DMS 273 (cell line): ENCODE data around the gene TLR5.
"Not testable (repeated sequence)": the region's sequence is repeated elsewhere in the genome, so short reads cannot be mapped to it uniquely, and the experiment has no call there.

Experiments used
- DNase-seq: peaks from one replicate; lab custom pipeline; 2025; ENCODE audit not compliant: unreplicated experiment; lab: John Stamatoyannopoulos, UW

Gene TLR5, protein sequence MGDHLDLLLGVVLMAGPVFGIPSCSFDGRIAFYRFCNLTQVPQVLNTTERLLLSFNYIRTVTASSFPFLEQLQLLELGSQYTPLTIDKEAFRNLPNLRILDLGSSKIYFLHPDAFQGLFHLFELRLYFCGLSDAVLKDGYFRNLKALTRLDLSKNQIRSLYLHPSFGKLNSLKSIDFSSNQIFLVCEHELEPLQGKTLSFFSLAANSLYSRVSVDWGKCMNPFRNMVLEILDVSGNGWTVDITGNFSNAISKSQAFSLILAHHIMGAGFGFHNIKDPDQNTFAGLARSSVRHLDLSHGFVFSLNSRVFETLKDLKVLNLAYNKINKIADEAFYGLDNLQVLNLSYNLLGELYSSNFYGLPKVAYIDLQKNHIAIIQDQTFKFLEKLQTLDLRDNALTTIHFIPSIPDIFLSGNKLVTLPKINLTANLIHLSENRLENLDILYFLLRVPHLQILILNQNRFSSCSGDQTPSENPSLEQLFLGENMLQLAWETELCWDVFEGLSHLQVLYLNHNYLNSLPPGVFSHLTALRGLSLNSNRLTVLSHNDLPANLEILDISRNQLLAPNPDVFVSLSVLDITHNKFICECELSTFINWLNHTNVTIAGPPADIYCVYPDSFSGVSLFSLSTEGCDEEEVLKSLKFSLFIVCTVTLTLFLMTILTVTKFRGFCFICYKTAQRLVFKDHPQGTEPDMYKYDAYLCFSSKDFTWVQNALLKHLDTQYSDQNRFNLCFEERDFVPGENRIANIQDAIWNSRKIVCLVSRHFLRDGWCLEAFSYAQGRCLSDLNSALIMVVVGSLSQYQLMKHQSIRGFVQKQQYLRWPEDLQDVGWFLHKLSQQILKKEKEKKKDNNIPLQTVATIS

DNA sequence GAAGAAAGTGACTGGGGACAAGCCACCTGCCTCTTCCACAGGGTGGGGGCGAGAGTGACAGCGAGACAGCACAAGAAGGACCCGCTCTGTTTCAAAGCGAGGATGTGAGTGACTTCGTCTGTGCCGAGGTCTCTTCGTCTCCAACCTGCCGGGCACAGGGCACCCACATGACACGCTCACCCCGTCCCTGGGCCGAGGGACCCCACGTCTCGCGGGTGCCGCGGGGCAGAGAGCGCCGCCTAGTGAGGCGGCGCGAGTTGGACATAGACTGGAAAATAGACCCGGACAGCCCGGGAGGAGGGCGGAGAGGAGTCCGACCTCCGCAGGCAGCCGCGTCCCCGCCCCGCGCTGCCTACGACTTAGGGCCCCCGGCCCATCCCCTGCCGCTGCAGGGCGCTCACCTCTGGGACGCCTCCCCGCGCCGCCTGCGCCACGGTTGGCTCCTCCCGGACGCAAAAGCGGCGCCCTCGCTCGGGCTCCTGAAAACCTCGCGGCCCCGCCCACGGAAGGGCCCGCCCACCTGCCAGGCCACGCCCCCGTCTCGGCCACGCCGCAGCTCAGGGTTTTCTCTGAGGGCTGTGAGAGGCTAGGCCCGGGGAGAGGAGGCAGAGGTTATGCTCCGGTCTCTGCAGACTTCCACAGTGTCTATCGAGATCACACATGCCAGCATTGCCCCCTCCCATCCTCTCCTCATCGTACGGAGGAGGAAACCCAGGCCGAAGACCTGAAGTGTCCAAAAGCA, at the start of gene TLR5:
Gene TLR5, minus strand, starts transcription at position 454 of the 742 bp plus-strand sequence. CDS start 30,217 bp downstream, outside the sequence.
- peak; percentile 95 for DNase-seq

- DNase-seq: no peak
Observed at GRCh38 chr1:223189903-223190724, 47.1 kb upstream of the TLR5 start.

- DNase-seq: no peak
Observed at GRCh38 chr1:223189525-223189902, 46.5 kb upstream of the TLR5 start.

GRCh38 chr1:223188618-223189356, 45.7 kb upstream of the TLR5 start:
- no peak for DNase-seq

DNA sequence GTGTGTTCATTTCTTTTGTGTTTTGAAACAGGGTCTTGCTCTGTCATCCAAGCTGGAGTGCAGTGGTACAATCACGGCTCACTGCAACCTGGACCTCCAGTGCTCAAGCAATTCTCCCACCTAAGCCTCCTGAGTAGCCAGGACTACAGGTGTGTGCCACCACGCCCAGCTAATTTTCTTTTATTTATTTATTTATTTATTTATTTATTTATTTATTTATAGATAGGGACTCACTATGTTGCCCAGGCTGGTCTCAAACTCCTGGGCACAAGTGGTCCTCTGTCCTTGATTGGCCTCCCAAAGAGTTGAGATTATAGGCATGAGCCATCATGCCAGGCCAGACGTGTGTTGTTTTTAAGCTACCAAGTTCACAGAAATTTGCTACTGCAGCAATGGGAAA, 43.8 kb upstream of the TLR5 start:
- DNase-seq: no peak

DNA sequence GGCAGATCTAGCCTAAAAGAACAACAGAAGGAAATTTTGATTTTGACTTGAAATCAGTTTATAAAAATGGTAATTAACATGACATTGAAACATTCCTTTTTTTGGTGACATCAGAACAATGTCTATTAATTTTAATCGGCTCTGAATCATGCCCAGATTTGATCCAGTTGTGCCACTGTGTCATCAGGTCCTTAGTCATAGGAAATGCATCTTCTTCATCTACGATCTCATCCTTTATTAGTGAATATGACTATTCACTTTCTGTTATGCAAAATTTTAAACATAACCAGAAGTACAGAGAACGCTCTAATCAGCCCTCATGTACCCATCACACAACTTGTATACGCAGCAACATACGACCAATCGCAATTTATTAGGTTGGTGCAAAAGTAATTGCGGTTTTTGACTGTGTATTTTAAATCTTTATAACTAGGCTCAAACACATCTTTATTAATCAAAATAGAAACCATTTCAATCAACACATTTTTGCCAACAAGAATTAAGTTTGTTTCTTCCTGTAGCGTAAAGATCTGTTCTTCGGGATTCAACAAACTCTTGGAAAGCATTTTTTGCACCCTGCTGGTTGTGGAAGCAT, 40.3 kb upstream of the TLR5 start:
- no peak for DNase-seq

DNA sequence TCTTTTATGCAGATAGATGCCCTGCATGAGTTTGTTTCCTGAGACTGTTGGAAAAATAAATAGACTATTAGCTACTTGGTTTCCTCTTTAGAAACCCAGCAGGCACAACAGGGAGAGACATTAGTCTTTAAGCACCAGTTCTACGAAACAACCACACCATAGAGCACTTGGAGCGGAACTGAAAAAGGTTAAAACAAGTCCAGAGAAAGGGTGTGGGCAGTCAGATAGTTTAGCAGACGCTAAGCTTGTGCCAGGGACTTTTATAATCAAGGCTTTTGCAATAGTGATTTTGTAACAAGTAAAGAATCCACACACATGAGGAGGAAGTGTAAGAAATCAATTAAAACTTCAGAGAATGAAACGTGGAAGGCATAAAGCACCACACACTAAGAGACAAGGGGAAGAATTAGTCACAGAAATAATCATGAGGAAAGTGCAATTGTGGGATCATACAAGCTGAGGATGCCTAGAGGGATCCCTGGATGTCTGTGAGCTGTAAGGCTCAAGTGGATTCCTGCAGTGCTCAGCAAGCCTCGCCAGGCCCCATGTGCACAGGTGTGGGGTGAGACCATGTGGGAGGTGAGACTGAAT, 37.8 kb upstream of the TLR5 start:
- DNase-seq: no peak

DNA sequence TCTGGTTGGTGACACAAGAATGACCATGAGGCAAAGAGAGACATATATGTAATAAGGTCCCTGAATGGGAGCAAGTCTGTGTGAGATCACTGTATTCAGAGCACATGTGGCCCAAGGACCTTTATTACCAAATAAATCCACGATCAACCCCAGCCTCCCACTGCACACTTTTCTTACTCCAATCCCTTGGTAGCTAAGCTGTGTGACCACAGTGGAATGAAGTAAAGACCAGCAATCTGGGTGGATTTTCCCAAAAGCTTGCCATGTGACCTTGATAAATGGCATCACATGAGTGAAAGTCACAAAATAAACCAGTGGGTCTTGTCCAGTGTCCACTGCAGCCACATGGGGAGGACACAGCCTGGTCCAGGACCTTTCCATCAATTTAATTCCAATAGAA, 36.7 kb upstream of the TLR5 start:
- DNase-seq: no peak

DNA sequence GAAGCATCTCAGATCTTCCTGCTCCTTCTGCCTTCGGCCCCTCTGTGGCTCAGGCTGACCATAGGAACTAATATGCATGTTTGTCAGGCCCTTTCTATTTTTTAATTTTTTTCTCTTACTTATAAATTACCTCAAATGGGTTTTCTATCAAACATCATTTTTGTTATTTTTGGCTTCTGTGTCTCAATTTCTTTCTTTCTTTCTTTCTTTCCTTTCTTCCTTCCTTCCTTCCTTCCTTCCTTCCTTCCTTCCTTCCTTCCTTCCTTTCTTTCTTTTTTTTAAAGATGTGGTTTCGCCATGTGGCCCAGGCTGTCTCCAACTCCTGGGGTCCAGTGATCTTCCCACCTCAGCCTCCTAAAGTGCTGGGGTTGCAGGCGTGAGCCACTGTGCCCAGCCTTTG, 36.2 kb upstream of the TLR5 start:
- no peak for DNase-seq

- no peak for DNase-seq
Observed at GRCh38 chr1:223177681-223178080, 34.6 kb upstream of the TLR5 start.

DNA sequence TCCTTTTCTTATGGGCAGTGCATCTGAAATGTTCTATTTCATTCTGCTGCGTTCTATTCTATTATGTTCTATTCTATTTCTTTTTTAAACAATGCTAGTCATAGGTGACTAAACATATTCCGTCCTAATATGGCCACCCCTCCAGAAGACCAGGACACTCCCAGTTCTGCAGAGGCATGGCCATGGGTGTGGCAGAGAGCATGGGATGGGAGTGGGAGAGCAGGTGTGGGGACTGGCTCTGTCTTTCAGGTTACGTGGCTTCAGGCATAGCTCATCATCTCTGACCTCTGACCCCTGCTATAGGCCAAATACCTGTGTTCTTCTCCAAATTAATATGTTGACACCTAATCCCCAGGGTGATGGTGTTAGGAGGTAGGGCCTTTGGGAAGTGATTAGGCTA, 33.4 kb upstream of the TLR5 start:
- DNase-seq: no peak

DNA sequence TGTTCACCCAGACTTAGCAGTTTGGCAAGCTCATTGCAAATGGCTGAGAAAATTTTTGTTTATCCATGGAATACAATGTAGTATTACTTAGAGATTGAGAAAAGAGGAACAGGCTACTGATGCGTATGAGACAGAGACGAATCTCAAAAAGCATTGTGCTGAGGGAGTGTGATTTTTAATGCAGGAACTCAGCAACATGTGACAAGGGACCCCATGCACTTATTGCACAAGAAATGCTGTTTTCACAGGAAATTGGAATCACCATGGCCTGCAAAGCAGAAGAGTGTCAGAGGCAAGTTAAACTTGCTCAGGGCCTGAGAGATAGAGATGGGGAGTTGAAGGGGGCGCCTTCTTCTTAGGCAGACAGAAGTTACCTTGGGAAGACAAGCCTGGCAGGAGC, 32.6 kb upstream of the TLR5 start:
- no peak for DNase-seq

GRCh38 chr1:223175032-223175431, 32.0 kb upstream of the TLR5 start:
- peak; percentile 51 for DNase-seq

DNA sequence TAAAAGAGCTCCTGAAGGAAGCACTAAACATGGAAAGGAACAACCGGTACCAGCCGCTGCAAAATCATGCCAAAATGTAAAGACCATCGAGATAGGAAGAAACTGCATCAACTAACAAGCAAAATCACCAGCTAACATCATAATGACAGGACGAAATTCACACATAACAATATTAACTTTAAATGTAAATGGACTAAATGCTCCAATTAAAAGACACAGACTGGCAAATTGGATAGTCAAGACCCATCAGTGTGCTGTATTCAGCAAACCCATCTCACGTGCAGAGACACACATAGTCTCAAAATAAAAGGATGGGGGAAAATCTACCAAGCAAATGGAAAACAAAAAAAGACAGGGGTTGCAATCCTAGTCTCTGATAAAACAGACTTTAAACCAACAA, 26.4 kb upstream of the TLR5 start:
- not testable (repeated sequence) for DNase-seq

- no peak for DNase-seq
Observed at GRCh38 chr1:223161321-223161720, 18.3 kb upstream of the TLR5 start.

GRCh38 chr1:223156343-223156742, 13.3 kb upstream of the TLR5 start:
- DNase-seq: no peak

DNA sequence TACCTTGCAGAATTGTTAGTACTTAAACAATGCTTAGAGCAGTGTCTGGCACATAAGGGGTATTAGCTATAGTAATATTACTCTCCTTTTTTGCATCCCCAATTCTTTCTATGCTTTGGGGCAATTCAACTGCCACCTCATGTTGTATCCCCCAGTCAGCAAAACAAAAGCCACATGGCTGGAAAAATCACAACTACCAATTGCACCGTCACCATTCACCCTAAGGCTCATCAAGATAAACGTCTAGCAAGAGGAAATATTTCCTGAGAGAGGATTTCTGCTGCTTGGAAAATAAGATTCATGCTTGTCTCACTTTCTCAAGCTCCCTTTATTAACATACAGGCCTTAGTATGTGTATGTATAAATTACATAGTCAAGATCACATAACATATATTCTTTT, 12.1 kb upstream of the TLR5 start:
- no peak for DNase-seq

GRCh38 chr1:223153177-223154119, 10.4 kb upstream of the TLR5 start:
- no peak for DNase-seq
